OCI-LY3 (cell line): Measurements from ENCODE around the gene SEMA5B.
A peak's percentile ranks its signal among the peaks of the same experiment; 100 is the strongest.

Source experiments
- H2AFZ ChIP-seq: fragments of 200-600, 300-600 bp; shearing (Covaris generic); 2 replicates; pipeline ENCODE4 v1.6.0; 2014; ENCODE audit warnings: antibody characterized with exemption, low read depth, low read length
- H3K27ac ChIP-seq: fragments of 200-600, 300-600 bp; sonication (generic); 2 replicates; pipeline ENCODE4 v1.5.1; 2014; ENCODE audit warnings: mild to moderate bottlenecking, low read length, moderate library complexity, mixed read lengths
- H3K27me3 ChIP-seq: fragments of 200-600, 300-600 bp; sonication (generic); 2 replicates; pipeline ENCODE4 v1.6.1; 2014; ENCODE audit warnings: low read depth, low read length, mixed read lengths
- H3K36me3 ChIP-seq: fragments of 200-600, 300-600 bp; sonication (generic); replicated peaks from 2 replicates; pipeline ENCODE3; 2014; ENCODE audit warnings: low read depth, low read length, mixed read lengths
- H3K4me1 ChIP-seq: fragments of 300-600, 200-600 bp; sonication (generic); 2 replicates; pipeline ENCODE4 v1.6.1; 2014; ENCODE audit warnings: low read length, mixed read lengths
- H3K4me2 ChIP-seq: fragments of 200-600, 300-600 bp; sonication (generic); 2 replicates; pipeline ENCODE4 v1.6.1; 2014; ENCODE audit warnings: low read length, mixed read lengths
- H3K4me3 ChIP-seq: fragments of 300-600, 200-600 bp; sonication (generic); 2 replicates; pipeline ENCODE4 v1.5.1; 2014; ENCODE audit warnings: antibody characterized with exemption, mild to moderate bottlenecking, low read length, moderate library complexity
- H3K79me2 ChIP-seq: fragments of 300-600, 200-600 bp; shearing (Covaris generic); 2 replicates; pipeline ENCODE4 v1.6.1; 2014; ENCODE audit warnings: mild to moderate bottlenecking, low read length, mixed read lengths
- H3K9ac ChIP-seq: fragments of 300-600, 200-600 bp; shearing (Covaris generic); 2 replicates; pipeline ENCODE4 v1.6.0; 2014; ENCODE audit warnings: mild to moderate bottlenecking, low read length, moderate library complexity
- H3K9me3 ChIP-seq: fragments of 200-600, 300-600 bp; shearing (Covaris generic); 2 replicates; pipeline ENCODE4 v1.6.1; 2014; ENCODE audit warnings: low read length, mixed read lengths; ENCODE audit not compliant: insufficient read depth
- H4K20me1 ChIP-seq: fragments of 200-600, 300-600 bp; sonication (generic); 2 replicates; pipeline ENCODE4 v1.6.1; 2016; ENCODE audit warnings: low read length, mixed read lengths; ENCODE audit not compliant: insufficient read depth
- CTCF ChIP-seq: fragments of 200-600, 300-600 bp; sonication (generic); IDR thresholded peaks from 2 replicates; pipeline ENCODE4 v1.5.1; 2014; ENCODE audit warnings: antibody characterized with exemption, low read length, low read depth
- EZH2phosphoT487 ChIP-seq: fragments of 200-600 bp; shearing (Covaris generic); IDR thresholded peaks from 2 replicates; pipeline ENCODE4 v1.6.1; 2018; ENCODE audit warnings: antibody characterized with exemption, mixed run types, low read depth

The SEMA5B gene

GRCh38 chr3:123055352-123055751 lies 27.8 kb upstream of the SEMA5B start:
- Histone ChIP-seq H3K4me1 (peaks cover 14% of the 10 kb centered on the region; the same call in 1 of the 2 replicates), H2AFZ (peak overlapping the region; percentile 56; the same call in 1 of the 2 replicates), H3K79me2 (no peaks in the 10 kb centered on the region), H3K36me3 (no peaks in the 10 kb centered on the region), H3K4me3 (no peak overlapping the region), H4K20me1 (no peaks in the 10 kb centered on the region), H3K27me3 (0 out of 2 replicates have a peak, but pooled peaks cover 3% of the 10 kb centered on the region), H3K4me2 (peak overlapping the region; percentile 15; the same call in 1 of the 2 replicates), H3K9me3 (no peaks in the 10 kb centered on the region), H3K9ac (no peak overlapping the region), H3K27ac (no peak overlapping the region)
- TF ChIP-seq EZH2phosphoT487 (no peak), CTCF (no peak)

GRCh38 chr3:123054931-123055330 lies 27.4 kb upstream of the SEMA5B start:
- Histone ChIP-seq H3K27ac (no peak overlapping the region), H3K4me2 (peak overlapping the region; percentile 15; the same call in 1 of the 2 replicates), H2AFZ (peak overlapping the region; percentile 56; the same call in 1 of the 2 replicates), H4K20me1 (no peaks in the 10 kb centered on the region), H3K79me2 (no peaks in the 10 kb centered on the region), H3K9ac (no peak overlapping the region), H3K27me3 (0 out of 2 replicates have a peak, but pooled peaks cover 3% of the 10 kb centered on the region), H3K9me3 (no peaks in the 10 kb centered on the region), H3K4me1 (peaks cover 14% of the 10 kb centered on the region; the same call in 1 of the 2 replicates), H3K4me3 (no peak overlapping the region), H3K36me3 (no peaks in the 10 kb centered on the region)
- TF ChIP-seq CTCF = no peak
- TF ChIP-seq EZH2phosphoT487 = no peak

GRCh38 chr3:123054109-123054778 lies 26.7 kb upstream of the SEMA5B start:
- no peak overlapping the region for H3K4me3 ChIP-seq
- no peak overlapping the region for H3K4me2 ChIP-seq
- H3K27me3 ChIP-seq = 0 out of 2 replicates have a peak, but pooled peaks cover 3% of the 10 kb centered on the region
- peaks cover 14% of the 10 kb centered on the region; the same call in 1 of the 2 replicates for H3K4me1 ChIP-seq
- H3K27ac ChIP-seq = no peak overlapping the region
- TF ChIP-seq CTCF = no peak
- no peak for TF ChIP-seq EZH2phosphoT487
- no peaks in the 10 kb centered on the region for H3K9me3 ChIP-seq
- H4K20me1 ChIP-seq = no peaks in the 10 kb centered on the region
- no peak overlapping the region for H3K9ac ChIP-seq
- no peaks in the 10 kb centered on the region for H3K79me2 ChIP-seq
- H2AFZ ChIP-seq = no peak overlapping the region
- no peaks in the 10 kb centered on the region for H3K36me3 ChIP-seq

- no peaks in the 10 kb centered on the region for H3K9me3 ChIP-seq
- peaks cover 14% of the 10 kb centered on the region; the same call in 1 of the 2 replicates for H3K4me1 ChIP-seq
- H4K20me1 ChIP-seq = no peaks in the 10 kb centered on the region
- no peak overlapping the region for H3K4me3 ChIP-seq
- no peak overlapping the region for H2AFZ ChIP-seq
- H3K27me3 ChIP-seq = 0 out of 2 replicates have a peak, but pooled peaks cover 3% of the 10 kb centered on the region
- H3K4me2 ChIP-seq = no peak overlapping the region
- H3K36me3 ChIP-seq = no peaks in the 10 kb centered on the region
- TF ChIP-seq CTCF = no peak
- no peak for TF ChIP-seq EZH2phosphoT487
- H3K79me2 ChIP-seq = no peaks in the 10 kb centered on the region
- no peak overlapping the region for H3K9ac ChIP-seq
- H3K27ac ChIP-seq = no peak overlapping the region
Measured at GRCh38 chr3:123053107-123053506, 25.5 kb upstream of the SEMA5B start.
